Loucy (cell line): Measurements from ENCODE around the gene GNAZ.

Experiments used
- H2AFZ ChIP-seq: fragments of 200-600 bp; sonication (generic); 2 replicates; pipeline ENCODE4 v1.6.0; 2016; ENCODE audit warnings: antibody characterized with exemption, mild to moderate bottlenecking, low read length, moderate library complexity
- H3F3A ChIP-seq: fragments of 200-600 bp; 2 replicates; pipeline ENCODE4 v1.6.0; 2016; ENCODE audit warnings: antibody characterized with exemption, low read depth, mild to moderate bottlenecking
- H3K27me3 ChIP-seq: fragments of 200-600 bp; sonication (generic); 2 replicates; pipeline ENCODE4 v1.6.1; 2014; ENCODE audit warnings: low read length, mild to moderate bottlenecking; ENCODE audit not compliant: insufficient read depth, poor library complexity, severe bottlenecking
- H3K36me3 ChIP-seq: fragments of 200-600 bp; sonication (generic); 2 replicates; pipeline ENCODE4 v1.6.1; 2016; ENCODE audit warnings: low read length; ENCODE audit not compliant: insufficient read depth
- H3K4me1 ChIP-seq: fragments of 200-600 bp; sonication (generic); 2 replicates; pipeline ENCODE4 v1.5.1; 2014; ENCODE audit warnings: low read length, mild to moderate bottlenecking; ENCODE audit not compliant: insufficient read depth, poor library complexity, severe bottlenecking
- H3K4me2 ChIP-seq: fragments of 200-600 bp; sonication (generic); 2 replicates; pipeline ENCODE4 v1.6.0; 2014; ENCODE audit warnings: antibody characterized with exemption, low read length, low read depth, mild to moderate bottlenecking; ENCODE audit not compliant: poor library complexity, severe bottlenecking
- H3K4me3 ChIP-seq: fragments of 200-600 bp; sonication (generic); 2 replicates; pipeline ENCODE4 v1.5.1; 2014; ENCODE audit warnings: low read length, mild to moderate bottlenecking, mixed read lengths; ENCODE audit not compliant: poor library complexity, severe bottlenecking
- H3K79me2 ChIP-seq: fragments of 200-600 bp; sonication (generic); 2 replicates; pipeline ENCODE4 v1.6.1; 2014; ENCODE audit warnings: low read length; ENCODE audit not compliant: insufficient read depth
- H3K9ac ChIP-seq: fragments of 200-600 bp; sonication (generic); 2 replicates; pipeline ENCODE4 v1.6.0; 2014; ENCODE audit warnings: mild to moderate bottlenecking, low read depth, low read length, moderate library complexity; ENCODE audit not compliant: poor library complexity, severe bottlenecking
- H3K9me2 ChIP-seq: fragments of 200-600 bp; sonication (generic); replicated peaks from 2 replicates; pipeline ENCODE4 v1.6.1; 2016; ENCODE audit warnings: low read depth, low read length, mixed read lengths
- H3K9me3 ChIP-seq: fragments of 200-600 bp; sonication (generic); 2 replicates; pipeline ENCODE4 v1.6.1; 2014; ENCODE audit warnings: mild to moderate bottlenecking, antibody characterized with exemption, low read length, low read depth; ENCODE audit not compliant: insufficient read depth
- H4K20me1 ChIP-seq: fragments of 200-600 bp; sonication (generic); 2 replicates; pipeline ENCODE4 v1.6.0; 2014; ENCODE audit warnings: antibody characterized with exemption, low read length, mild to moderate bottlenecking; ENCODE audit not compliant: insufficient read depth, poor library complexity, severe bottlenecking
- EZH2phosphoT487 ChIP-seq: fragments of 200-600 bp; IDR thresholded peaks from 2 replicates; pipeline ENCODE4 v1.6.1; 2018; ENCODE audit warnings: antibody characterized with exemption, mild to moderate bottlenecking, moderate library complexity, borderline replicate concordance
- TF ChIP-seq, protein P1 (sequence below): fragments of 200-600 bp; sonication (generic); conservative IDR thresholded peaks from 2 replicates; pipeline ENCODE4 v1.5.1; 2014; ENCODE audit warnings: mild to moderate bottlenecking, antibody characterized with exemption, low read length

Gene GNAZ

DNA sequence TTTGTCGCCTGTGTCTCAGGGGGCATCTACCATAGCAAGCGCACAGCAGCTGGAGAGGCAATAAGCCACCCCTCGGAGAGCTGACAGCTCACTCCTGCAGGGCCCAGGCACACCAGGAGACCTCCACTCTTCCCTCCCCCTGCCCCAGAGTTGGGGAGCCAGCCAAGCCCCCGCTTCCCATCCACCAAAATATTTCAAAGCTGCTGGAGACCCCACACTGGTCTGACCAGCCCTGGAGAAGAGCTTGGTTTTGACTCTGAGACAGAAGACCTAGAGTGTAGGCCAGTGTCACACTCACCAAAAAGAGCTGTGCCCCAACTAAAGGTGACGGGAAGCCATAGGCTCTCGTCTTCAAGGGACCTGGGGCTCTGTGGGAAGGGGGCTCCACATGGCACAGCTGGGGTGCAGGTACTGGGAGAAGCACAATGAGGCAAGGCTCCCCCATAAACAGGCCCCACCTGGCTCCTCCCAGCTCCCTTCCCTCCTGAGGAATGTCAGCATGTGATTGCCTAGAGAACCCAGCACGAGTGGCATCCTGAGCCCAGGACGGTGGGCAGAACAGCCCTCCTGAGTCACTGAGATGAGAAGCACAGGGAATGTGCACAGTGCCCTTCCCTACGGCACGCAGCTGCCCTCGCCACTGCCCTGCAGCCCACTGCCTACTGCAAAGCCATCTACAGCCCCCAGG, 5.8 kb upstream of the GNAZ start:
- Histone ChIP-seq H3K27me3 (no peaks in the 10 kb centered on the region), H2AFZ (no peak overlapping the region), H3K4me3 (no peak overlapping the region), H3K4me2 (no peak overlapping the region), H3K4me1 (no peaks in the 10 kb centered on the region), H3K9me3 (no peaks in the 10 kb centered on the region), H3K9ac (no peak overlapping the region), H4K20me1 (no peaks in the 10 kb centered on the region), H3K36me3 (no peaks in the 10 kb centered on the region), H3K9me2 (no peaks in the 10 kb centered on the region), H3K79me2 (no peaks in the 10 kb centered on the region), H3F3A (no peaks in the 10 kb centered on the region)
- TF ChIP-seq, protein P1, sequence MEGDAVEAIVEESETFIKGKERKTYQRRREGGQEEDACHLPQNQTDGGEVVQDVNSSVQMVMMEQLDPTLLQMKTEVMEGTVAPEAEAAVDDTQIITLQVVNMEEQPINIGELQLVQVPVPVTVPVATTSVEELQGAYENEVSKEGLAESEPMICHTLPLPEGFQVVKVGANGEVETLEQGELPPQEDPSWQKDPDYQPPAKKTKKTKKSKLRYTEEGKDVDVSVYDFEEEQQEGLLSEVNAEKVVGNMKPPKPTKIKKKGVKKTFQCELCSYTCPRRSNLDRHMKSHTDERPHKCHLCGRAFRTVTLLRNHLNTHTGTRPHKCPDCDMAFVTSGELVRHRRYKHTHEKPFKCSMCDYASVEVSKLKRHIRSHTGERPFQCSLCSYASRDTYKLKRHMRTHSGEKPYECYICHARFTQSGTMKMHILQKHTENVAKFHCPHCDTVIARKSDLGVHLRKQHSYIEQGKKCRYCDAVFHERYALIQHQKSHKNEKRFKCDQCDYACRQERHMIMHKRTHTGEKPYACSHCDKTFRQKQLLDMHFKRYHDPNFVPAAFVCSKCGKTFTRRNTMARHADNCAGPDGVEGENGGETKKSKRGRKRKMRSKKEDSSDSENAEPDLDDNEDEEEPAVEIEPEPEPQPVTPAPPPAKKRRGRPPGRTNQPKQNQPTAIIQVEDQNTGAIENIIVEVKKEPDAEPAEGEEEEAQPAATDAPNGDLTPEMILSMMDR, result no peak
- no peak for TF ChIP-seq EZH2phosphoT487

DNA sequence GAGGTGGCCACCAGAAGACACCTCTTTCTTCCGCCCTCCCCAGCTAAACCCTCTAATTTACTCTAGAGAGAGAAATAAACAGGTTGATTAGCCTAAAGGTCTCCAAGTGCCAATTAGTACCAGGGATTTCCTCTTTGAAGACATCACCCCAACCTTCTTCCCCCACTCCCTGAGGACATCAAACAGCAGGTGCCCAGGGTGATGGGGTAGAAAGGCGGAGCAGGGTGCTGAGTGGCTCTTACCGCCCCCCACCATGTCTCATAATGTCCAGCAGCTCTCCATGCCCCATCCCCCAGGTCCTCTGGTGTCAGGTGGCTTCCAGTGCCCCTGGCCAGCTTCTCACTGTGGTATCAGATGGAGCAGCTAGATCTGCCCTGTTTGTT, 5.3 kb upstream of the GNAZ start:
- H3K36me3 ChIP-seq, result no peaks in the 10 kb centered on the region
- H3K4me2 ChIP-seq, result no peak overlapping the region
- TF ChIP-seq, protein P1, result no peak
- no peaks in the 10 kb centered on the region for H3K4me1 ChIP-seq
- no peaks in the 10 kb centered on the region for H3K27me3 ChIP-seq
- H4K20me1 ChIP-seq, result no peaks in the 10 kb centered on the region
- H3K4me3 ChIP-seq, result no peak overlapping the region
- no peaks in the 10 kb centered on the region for H3K9me3 ChIP-seq
- H2AFZ ChIP-seq, result no peak overlapping the region
- H3K79me2 ChIP-seq, result no peaks in the 10 kb centered on the region
- no peaks in the 10 kb centered on the region for H3K9me2 ChIP-seq
- no peaks in the 10 kb centered on the region for H3F3A ChIP-seq
- no peak overlapping the region for H3K9ac ChIP-seq

DNA sequence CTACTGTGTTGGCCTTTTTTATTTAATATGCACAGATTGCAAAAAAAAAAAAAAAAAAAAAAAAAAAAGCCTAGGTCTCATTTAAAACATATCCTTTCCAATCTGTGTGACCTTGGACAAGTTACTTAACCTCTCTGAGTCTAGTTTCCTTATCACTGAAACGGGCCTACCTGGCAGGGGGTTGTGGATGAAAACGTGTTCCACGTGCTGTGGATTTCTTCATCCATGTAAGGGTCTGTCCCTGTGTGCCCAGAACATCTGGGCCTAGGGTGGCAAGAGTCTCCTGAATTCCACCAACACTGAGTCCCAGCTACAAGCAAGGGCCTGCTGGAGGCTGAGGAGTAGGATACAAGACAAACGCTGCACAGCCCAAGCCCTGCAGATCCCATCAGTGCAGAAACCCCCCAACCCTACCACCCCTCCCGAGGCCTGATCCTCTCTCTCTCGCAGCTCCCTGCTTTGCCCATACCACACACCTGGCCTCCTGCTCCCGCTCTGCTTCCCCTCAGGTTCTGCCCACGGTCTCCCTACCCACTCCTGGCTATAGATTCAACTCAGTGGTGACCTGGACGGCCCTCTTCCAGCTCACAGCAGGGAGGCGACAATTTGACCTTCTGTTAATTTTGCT, 4.7 kb upstream of the GNAZ start:
- Histone ChIP-seq H4K20me1 (no peaks in the 10 kb centered on the region), H3K4me3 (no peak overlapping the region), H2AFZ (no peak overlapping the region), H3K4me2 (no peak overlapping the region), H3K9me3 (no peaks in the 10 kb centered on the region), H3K9ac (no peak overlapping the region), H3K9me2 (no peaks in the 10 kb centered on the region), H3K27me3 (no peaks in the 10 kb centered on the region), H3K36me3 (no peaks in the 10 kb centered on the region), H3K4me1 (peaks cover 2% of the 10 kb centered on the region), H3K79me2 (no peaks in the 10 kb centered on the region), H3F3A (no peaks in the 10 kb centered on the region)
- TF ChIP-seq, protein P1, result no peak
